Kidney (tissue), 14 donors: Measurements from ENCODE around the gene TAF6L. TPM values are rescaled to one million over a fixed set of nuclear protein-coding genes. Genes with fewer than 3 reads are reported as not detected.
A peak's percentile ranks its signal among the peaks of the same experiment; 100 is the strongest.

Experiments
- DNase-seq, 5 donors: peaks; one replicate each; pipeline ENCODE4 v3.0.0-alpha.2; 2013 to 2020
- FAIRE-seq: peaks from 2 replicates; lab custom pipeline; 2012; peaks lifted over from hg19 to GRCh38; lab: Jason Lieb, UNC
- H3K27ac ChIP-seq, 2 donors: one replicate each; pipeline ENCODE4 v1.7.0; 2013; ENCODE audit warnings: low read depth in 2 of 2, low read length in 2 of 2, inconsistent platforms in 1 of 2
- H3K27me3 ChIP-seq: one replicate; pipeline ENCODE4 v1.7.1; 2013; ENCODE audit warnings: low read length, inconsistent platforms; ENCODE audit not compliant: control insufficient read depth, insufficient read depth
- H3K36me3 ChIP-seq, 3 donors: one replicate each; pipeline versions ENCODE4 v1.7.0 to v1.7.1; 2013; ENCODE audit warnings: low read length in 3 of 3, control low read depth in 1 of 3, inconsistent platforms in 1 of 3; ENCODE audit not compliant: insufficient read depth in 3 of 3, control insufficient read depth in 2 of 3
- H3K4me1 ChIP-seq, 3 donors: one replicate each; pipeline versions ENCODE4 v1.7.0 to v1.7.1; 2013; ENCODE audit warnings: low read length in 3 of 3, inconsistent platforms in 1 of 3, low read depth in 1 of 3; ENCODE audit not compliant: control insufficient read depth in 2 of 3, insufficient read depth in 2 of 3
- H3K4me3 ChIP-seq, 3 donors: one replicate each; pipeline versions ENCODE4 v1.7.0 to v1.8.1; 2013; ENCODE audit warnings: low read length in 3 of 3, control low read depth in 1 of 3, inconsistent platforms in 1 of 3
- H3K9ac ChIP-seq, 3 donors: one replicate each; pipeline versions ENCODE4 v1.7.0 to v1.7.1; 2013; ENCODE audit warnings: low read length in 3 of 3, control low read depth in 1 of 3, inconsistent platforms in 1 of 3
- H3K9me3 ChIP-seq, 3 donors: one replicate each; pipeline versions ENCODE4 v1.7.0 to v1.7.1; 2013; ENCODE audit warnings: low read length in 3 of 3, control low read depth in 1 of 3, inconsistent platforms in 1 of 3; ENCODE audit not compliant: control insufficient read depth in 2 of 3, insufficient read depth in 1 of 3
- CTCF ChIP-seq: IDR thresholded peaks from 3 replicates; pipeline ENCODE4 v1.5.1; 2012; ENCODE audit warnings: mild to moderate bottlenecking, moderate library complexity, borderline replicate concordance; ENCODE audit not compliant: insufficient read depth; ENCODE audit errors: extremely low read depth
- intact Hi-C: fragments of 100-400 bp; cut with DNase I; formaldehyde crosslinking; loops from one replicate; pipeline ENCODE4 v1.11.1; 2022
- polyA plus RNA-seq: library from polyadenylated mRNA; stranded (reverse); fragments of 350-450 nt; fragmentation: Illumina TruSeq; extraction: RNeasy Lipid Tissue Mini Kit (QIAGEN cat#74804); gene quantifications from one replicate; pipeline ENCODE4 v1.2.3, GENCODE V29; 2014; ENCODE audit warnings: low read depth, low replicate concordance; ENCODE audit not compliant: insufficient read depth
- total RNA-seq: library from RNA; stranded (reverse); fragmentation: NEBNext Ultra II Directional; extraction: Animal tissue kit (Norgen Biotek cat#: 25700); gene quantifications from one replicate; pipeline ENCODE4 v1.2.1, GENCODE V29; 2021
- donor health status: control.
- donor health status: control.
- donor health status: control.
- donor health status: control.
- donor health status: control.
- donor health status: DM: yes; HTN: yes; CAD: no.
- donor health status: Normal renal cell carcinoma (clear cell type).

Gene TAF6L
- total and polyA plus RNA-seq, 2 donors from 2014 or later: 19.3 to 27.1 TPM

GRCh38 chr11:62805076-62805892 is 34.1 kb downstream of the TAF6L start, which contains the start of gene NXF1:
NXF1 (minus strand) TSS chr11:62805440; CDS start chr11:62805356, 84 bp downstream.
- intact Hi-C loops: no loop called here
- Histone ChIP-seq H3K4me1 (peaks cover 0 to 8% (median 8%) of the 10 kb centered on the region in 3 donors), H3K27me3 (no peaks in the 10 kb centered on the region), H3K4me3 (peak within 1 kb of the TSS; percentile 80 to 99 (median 83)), H3K9me3 (no peaks in the 10 kb centered on the region), H3K36me3 (peaks cover 8 to 24% (median 20%) of the 10 kb centered on the region in 3 donors), H3K9ac (peak within 1 kb of the TSS; percentile 68 to 99 (median 90)), H3K27ac (peak within 1 kb of the TSS; percentile 82 to 90)
- TF ChIP-seq CTCF: no peak
- DNase-seq: peak; percentile 96 to 99 (median 98)
- no peak for FAIRE-seq

GRCh38 chr11:62805961-62806441 is 34.8 kb downstream of the TAF6L start:
- Histone ChIP-seq H3K27me3 (no peaks in the 10 kb centered on the region), H3K27ac (peak overlapping the region; percentile 40 to 57), H3K9me3 (no peaks in the 10 kb centered on the region), H3K4me3 (peak overlapping the region; percentile 71 to 99 (median 80)), H3K4me1 (peaks cover 0 to 8% (median 8%) of the 10 kb centered on the region in 3 donors), H3K36me3 (peaks cover 8 to 19% (median 17%) of the 10 kb centered on the region in 3 donors), H3K9ac (peak overlapping the region; percentile 42 to 99 (median 63))
- intact Hi-C loops: no loop called here
- DNase-seq (peak; percentile 10 to 53 (median 24)), FAIRE-seq (no peak)
- no peak for TF ChIP-seq CTCF

- Histone ChIP-seq H3K9ac (no peak overlapping the region), H3K4me1 (peaks cover 0 to 8% (median 8%) of the 10 kb centered on the region in 3 donors), H3K9me3 (no peaks in the 10 kb centered on the region), H3K36me3 (peaks cover 4 to 12% (median 11%) of the 10 kb centered on the region in 3 donors), H3K27me3 (no peaks in the 10 kb centered on the region), H3K27ac (no peak overlapping the region), H3K4me3 (no peak overlapping the region)
- FAIRE-seq: no peak
- intact Hi-C loops: no loop called here
- no peak for TF ChIP-seq CTCF
- peak in 2 of 5 donors; percentile 7 to 59 for DNase-seq
These were observed 35.5 kb downstream of the TAF6L start for GRCh38 chr11:62806611-62807121.
